MM.1S (cell line): ENCODE measurements around the gene PARP16.
A peak's percentile ranks its signal among the peaks of the same experiment; 100 is the strongest.

Experiments used
- DNase-seq: peaks from one replicate; pipeline ENCODE4 v3.0.0-alpha.2; 2015
- H2AFZ ChIP-seq: fragments of 300-600 bp; sonication (generic); 2 replicates; pipeline ENCODE4 v1.6.0; 2016; ENCODE audit warnings: antibody characterized with exemption, low read length
- H3F3A ChIP-seq: fragments of 300-600 bp; sonication (generic); 2 replicates; pipeline ENCODE4 v1.6.1; 2016; ENCODE audit warnings: mild to moderate bottlenecking, antibody characterized with exemption, low read length, moderate library complexity, mixed read lengths; ENCODE audit not compliant: insufficient read depth
- H3K27ac ChIP-seq: fragments of 300-600 bp; sonication (generic); 2 replicates; pipeline ENCODE4 v1.5.1; 2016; ENCODE audit warnings: mild to moderate bottlenecking, low read length
- H3K27me3 ChIP-seq: fragments of 300-600 bp; sonication (generic); replicated peaks from 2 replicates; pipeline ENCODE4 v1.6.0; 2016; ENCODE audit warnings: low read length; ENCODE audit not compliant: insufficient read depth
- H3K36me3 ChIP-seq: fragments of 300-600 bp; sonication (generic); replicated peaks from 2 replicates; pipeline ENCODE4 v1.6.1; 2016; ENCODE audit warnings: mild to moderate bottlenecking, low read length, mixed read lengths; ENCODE audit not compliant: insufficient read depth
- H3K4me1 ChIP-seq: fragments of 300-600 bp; sonication (generic); 2 replicates; pipeline ENCODE4 v1.6.1; 2016; ENCODE audit warnings: low read length, mixed read lengths
- H3K4me2 ChIP-seq: fragments of 300-600 bp; sonication (generic); 2 replicates; pipeline ENCODE4 v1.6.0; 2016; ENCODE audit warnings: low read depth, low read length
- H3K4me3 ChIP-seq: fragments of 300-600 bp; sonication (generic); 2 replicates; pipeline ENCODE4 v1.5.1; 2016; ENCODE audit warnings: low read length, mixed read lengths
- H3K79me2 ChIP-seq: fragments of 300-600 bp; sonication (generic); 2 replicates; pipeline ENCODE4 v1.6.1; 2016; ENCODE audit warnings: mixed run types, low read length, mixed read lengths
- H3K9ac ChIP-seq: fragments of 300-600 bp; sonication (generic); 2 replicates; pipeline ENCODE4 v1.6.1; 2016; ENCODE audit warnings: low read length, mixed read lengths
- H3K9me2 ChIP-seq: fragments of 300-600 bp; sonication (generic); replicated peaks from 2 replicates; pipeline ENCODE4 v1.6.1; 2016; ENCODE audit warnings: mild to moderate bottlenecking, low read length, mixed read lengths; ENCODE audit not compliant: insufficient read depth
- H3K9me3 ChIP-seq: fragments of 300-600 bp; sonication (generic); replicated peaks from 2 replicates; pipeline ENCODE4 v1.6.1; 2016; ENCODE audit warnings: mild to moderate bottlenecking, low read length, mixed read lengths; ENCODE audit not compliant: insufficient read depth
- H4K20me1 ChIP-seq: fragments of 300-600 bp; sonication (generic); 2 replicates; pipeline ENCODE4 v1.6.1; 2016; ENCODE audit warnings: mild to moderate bottlenecking, low read length, moderate library complexity, mixed read lengths; ENCODE audit not compliant: insufficient read depth
- EZH2 ChIP-seq: fragments of 300-600 bp; sonication (generic); optimal IDR thresholded peaks from 2 replicates; pipeline ENCODE3; 2017; ENCODE audit warnings: low read depth, mild to moderate bottlenecking, antibody characterized with exemption, low read length, mixed read lengths
- EZH2phosphoT487 ChIP-seq: fragments of 300-600 bp; sonication (generic); IDR thresholded peaks from 2 replicates; pipeline ENCODE4 v1.6.1; 2018; ENCODE audit warnings: antibody characterized with exemption, low read length
- TF ChIP-seq, protein P1 (sequence below): fragments of 300-600 bp; sonication (generic); IDR thresholded peaks from 2 replicates; pipeline ENCODE4 v1.5.1; 2016; ENCODE audit warnings: antibody characterized with exemption, low read length, mixed read lengths

PARP16 gene

GRCh38 chr15:65290228-65290627 lies 3.5 kb upstream of the PARP16 start:
- Histone ChIP-seq H3K4me2 (no peak overlapping the region), H3K4me3 (no peak overlapping the region), H2AFZ (no peak overlapping the region), H3K36me3 (no peaks in the 10 kb centered on the region), H3K4me1 (peaks cover 11% of the 10 kb centered on the region), H3K9me2 (no peaks in the 10 kb centered on the region), H3F3A (0 out of 2 replicates have a peak, but pooled peaks cover 3% of the 10 kb centered on the region), H3K9ac (no peak overlapping the region), H3K27me3 (no peaks in the 10 kb centered on the region), H4K20me1 (no peaks in the 10 kb centered on the region), H3K79me2 (peaks cover 7% of the 10 kb centered on the region), H3K27ac (no peak overlapping the region), H3K9me3 (no peaks in the 10 kb centered on the region)
- no peak for DNase-seq
- TF ChIP-seq EZH2 (no peak), EZH2phosphoT487 (no peak)
- TF ChIP-seq, protein P1, sequence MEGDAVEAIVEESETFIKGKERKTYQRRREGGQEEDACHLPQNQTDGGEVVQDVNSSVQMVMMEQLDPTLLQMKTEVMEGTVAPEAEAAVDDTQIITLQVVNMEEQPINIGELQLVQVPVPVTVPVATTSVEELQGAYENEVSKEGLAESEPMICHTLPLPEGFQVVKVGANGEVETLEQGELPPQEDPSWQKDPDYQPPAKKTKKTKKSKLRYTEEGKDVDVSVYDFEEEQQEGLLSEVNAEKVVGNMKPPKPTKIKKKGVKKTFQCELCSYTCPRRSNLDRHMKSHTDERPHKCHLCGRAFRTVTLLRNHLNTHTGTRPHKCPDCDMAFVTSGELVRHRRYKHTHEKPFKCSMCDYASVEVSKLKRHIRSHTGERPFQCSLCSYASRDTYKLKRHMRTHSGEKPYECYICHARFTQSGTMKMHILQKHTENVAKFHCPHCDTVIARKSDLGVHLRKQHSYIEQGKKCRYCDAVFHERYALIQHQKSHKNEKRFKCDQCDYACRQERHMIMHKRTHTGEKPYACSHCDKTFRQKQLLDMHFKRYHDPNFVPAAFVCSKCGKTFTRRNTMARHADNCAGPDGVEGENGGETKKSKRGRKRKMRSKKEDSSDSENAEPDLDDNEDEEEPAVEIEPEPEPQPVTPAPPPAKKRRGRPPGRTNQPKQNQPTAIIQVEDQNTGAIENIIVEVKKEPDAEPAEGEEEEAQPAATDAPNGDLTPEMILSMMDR: no peak

DNA sequence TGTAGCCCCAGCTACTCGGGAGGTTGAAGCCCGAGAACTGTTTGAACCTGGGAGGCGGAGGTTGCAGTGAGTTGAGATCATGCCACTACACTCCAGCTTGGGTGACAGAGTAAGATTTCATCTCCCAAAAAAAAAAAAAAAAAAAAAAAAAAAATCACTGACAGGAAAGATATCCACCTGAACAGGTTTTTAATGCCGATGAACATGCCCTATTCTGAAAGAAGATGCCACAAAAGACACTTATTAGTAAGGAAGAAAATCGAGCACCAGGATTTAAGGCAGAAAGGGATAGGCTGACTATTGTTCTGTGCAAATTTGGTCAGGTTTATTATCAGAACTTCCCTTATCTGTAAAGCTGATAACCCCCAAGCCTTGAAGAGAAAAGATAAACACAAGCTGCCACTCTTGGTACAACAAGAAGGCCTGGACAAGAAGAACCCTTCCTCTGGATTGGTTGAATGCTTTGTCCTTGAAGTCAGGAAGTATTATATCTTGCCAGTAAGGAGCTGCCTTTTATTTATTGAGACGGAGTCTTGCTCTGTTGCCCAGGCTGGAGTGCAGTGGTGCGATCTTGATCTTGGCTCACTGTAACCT lies 2.7 kb upstream of the PARP16 start:
- Histone ChIP-seq H3K36me3 (no peaks in the 10 kb centered on the region), H4K20me1 (no peaks in the 10 kb centered on the region), H3K27me3 (no peaks in the 10 kb centered on the region), H3K9me3 (no peaks in the 10 kb centered on the region), H3K4me3 (no peak overlapping the region), H3K27ac (no peak overlapping the region), H3K79me2 (peaks cover 7% of the 10 kb centered on the region), H2AFZ (no peak overlapping the region), H3K4me2 (no peak overlapping the region), H3K9me2 (no peaks in the 10 kb centered on the region), H3F3A (0 out of 2 replicates have a peak, but pooled peaks cover 3% of the 10 kb centered on the region), H3K9ac (no peak overlapping the region), H3K4me1 (peaks cover 11% of the 10 kb centered on the region)
- no peak for DNase-seq
- TF ChIP-seq, protein P1: no peak
- TF ChIP-seq EZH2 (no peak), EZH2phosphoT487 (no peak)

GRCh38 chr15:65287520-65287855 lies 805 bp upstream of the PARP16 start:
- Histone ChIP-seq H3K27ac (no peak overlapping the region), H3K4me1 (peaks cover 11% of the 10 kb centered on the region), H3K27me3 (no peaks in the 10 kb centered on the region), H4K20me1 (no peaks in the 10 kb centered on the region), H3K9ac (no peak overlapping the region), H3K79me2 (peaks cover 7% of the 10 kb centered on the region), H3K9me2 (no peaks in the 10 kb centered on the region), H3F3A (0 out of 2 replicates have a peak, but pooled peaks cover 3% of the 10 kb centered on the region), H3K9me3 (no peaks in the 10 kb centered on the region), H2AFZ (peak overlapping the region; percentile 90), H3K4me2 (peak overlapping the region; percentile 99), H3K36me3 (no peaks in the 10 kb centered on the region), H3K4me3 (peak overlapping the region; percentile 71; the same call in 1 of the 2 replicates)
- DNase-seq: no peak
- TF ChIP-seq, protein P1: no peak
